HEK293T (cell line): ENCODE measurements around the gene ZNF282.

Experiments used
- ARNT ChIP-seq: fragments of 450-650 bp; IDR thresholded peaks from 2 replicates; pipeline ENCODE4 v1.6.1; 2017; ENCODE audit warnings: mild to moderate bottlenecking
- BHLHE40 ChIP-seq: fragments of 450-650 bp; IDR thresholded peaks from 2 replicates; pipeline ENCODE4 v1.6.1; 2016; ENCODE audit warnings: mild to moderate bottlenecking, moderate library complexity, borderline replicate concordance
- ELF4 ChIP-seq: fragments of 450-650 bp; IDR thresholded peaks from 2 replicates; pipeline ENCODE4 v1.6.1; 2017; ENCODE audit warnings: antibody characterized with exemption
- FOXA1 ChIP-seq: fragments of 450-650 bp; IDR thresholded peaks from 2 replicates; pipeline ENCODE4 v1.6.1; 2016; ENCODE audit warnings: mild to moderate bottlenecking
- FOXK2 ChIP-seq: fragments of 450-650 bp; IDR thresholded peaks from 2 replicates; pipeline ENCODE4 v1.6.1; 2016; ENCODE audit warnings: mild to moderate bottlenecking
- FOXM1 ChIP-seq: fragments of 450-650 bp; IDR thresholded peaks from 2 replicates; pipeline ENCODE4 v1.6.1; 2017; ENCODE audit warnings: mild to moderate bottlenecking, borderline replicate concordance
- L3MBTL2 ChIP-seq: fragments of 450-650 bp; conservative IDR thresholded peaks from 2 replicates; pipeline ENCODE4 v1.6.1; 2016; ENCODE audit warnings: mild to moderate bottlenecking
- NFRKB ChIP-seq: fragments of 450-650 bp; IDR thresholded peaks from 2 replicates; pipeline ENCODE4 v1.6.1; 2016; ENCODE audit warnings: mild to moderate bottlenecking, moderate library complexity
- SP1 ChIP-seq: fragments of 450-650 bp; IDR thresholded peaks from 2 replicates; pipeline ENCODE4 v1.6.1; 2017
- SUZ12 ChIP-seq: fragments of 450-650 bp; IDR thresholded peaks from 2 replicates; pipeline ENCODE4 v1.6.1; 2016; ENCODE audit warnings: mild to moderate bottlenecking
- ZNF384 ChIP-seq: fragments of 450-650 bp; IDR thresholded peaks from 2 replicates; pipeline ENCODE4 v1.6.1; 2016
- TF ChIP-seq, protein P1 (sequence below): fragments of 450-650 bp; IDR thresholded peaks from 2 replicates; pipeline ENCODE4 v1.6.1; 2016

DNA sequence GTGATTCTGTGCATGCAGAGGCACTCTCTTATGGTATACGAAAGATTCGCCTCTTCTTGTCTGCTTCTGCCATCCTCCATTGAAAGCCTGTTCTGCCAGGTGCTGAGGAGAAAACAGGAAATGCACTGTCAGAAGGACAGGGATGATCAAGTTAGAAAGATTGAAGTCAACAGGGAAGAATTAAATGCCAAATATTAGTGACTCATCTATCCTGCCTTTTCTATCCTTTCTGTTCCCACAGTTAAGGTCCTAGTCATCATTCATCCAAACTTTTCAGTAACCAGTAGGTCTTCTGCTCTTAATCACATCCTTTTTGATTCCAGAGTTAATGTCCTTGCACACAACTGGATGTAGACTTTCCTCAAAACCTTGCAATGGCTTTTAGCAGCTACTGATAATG is 61.8 kb downstream of the ZNF282 start:
- TF ChIP-seq ZNF384 (no peak), FOXM1 (no peak), FOXK2 (no peak), ELF4 (no peak), SP1 (no peak), FOXA1 (no peak), L3MBTL2 (no peak), BHLHE40 (no peak), SUZ12 (no peak), ARNT (no peak), NFRKB (no peak)
- TF ChIP-seq, protein P1, sequence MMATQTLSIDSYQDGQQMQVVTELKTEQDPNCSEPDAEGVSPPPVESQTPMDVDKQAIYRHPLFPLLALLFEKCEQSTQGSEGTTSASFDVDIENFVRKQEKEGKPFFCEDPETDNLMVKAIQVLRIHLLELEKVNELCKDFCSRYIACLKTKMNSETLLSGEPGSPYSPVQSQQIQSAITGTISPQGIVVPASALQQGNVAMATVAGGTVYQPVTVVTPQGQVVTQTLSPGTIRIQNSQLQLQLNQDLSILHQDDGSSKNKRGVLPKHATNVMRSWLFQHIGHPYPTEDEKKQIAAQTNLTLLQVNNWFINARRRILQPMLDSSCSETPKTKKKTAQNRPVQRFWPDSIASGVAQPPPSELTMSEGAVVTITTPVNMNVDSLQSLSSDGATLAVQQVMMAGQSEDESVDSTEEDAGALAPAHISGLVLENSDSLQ, result no peak
